Fibroblast of mammary gland (primary cell): ENCODE results near the gene MIF4GD.
"Not testable (repeated sequence)": the region's sequence is repeated elsewhere in the genome, so short reads cannot be mapped to it uniquely, and the experiment has no call there.

Source experiments
- DNase-seq: peaks from one replicate; pipeline ENCODE4 v3.0.0-alpha.2; 2010; ENCODE audit warnings: low read depth
- H3K4me3 ChIP-seq: 2 replicates; pipeline ENCODE4 v1.5.1; 2011; ENCODE audit warnings: low read depth, mild to moderate bottlenecking, low read length, moderate library complexity; ENCODE audit not compliant: control insufficient read depth
- CTCF ChIP-seq: conservative IDR thresholded peaks from 2 replicates; pipeline ENCODE4 v1.5.1; 2011; ENCODE audit warnings: low read depth, low read length, inconsistent platforms; ENCODE audit not compliant: control insufficient read depth, insufficient read depth

Gene MIF4GD

GRCh38 chr17:75300280-75300679 lies 29.2 kb upstream of the MIF4GD start:
- no peak for DNase-seq
- H3K4me3 ChIP-seq: no peak overlapping the region
- no peak for TF ChIP-seq CTCF

GRCh38 chr17:75295201-75296158 lies 24.4 kb upstream of the MIF4GD start:
- TF ChIP-seq CTCF: no peak

GRCh38 chr17:75292810-75293448 lies 21.9 kb upstream of the MIF4GD start:
- not testable (repeated sequence) for DNase-seq, H3K4me3 ChIP-seq

More at GRCh38 chr17:75295201-75296158, 24.4 kb upstream of the MIF4GD start:
- DNase-seq: no peak
- H3K4me3 ChIP-seq: no peak overlapping the region

- peak; percentile 23 for TF ChIP-seq CTCF
- H3K4me3 ChIP-seq: peak overlapping the region; percentile 89
- DNase-seq: peak; percentile 65
Measured at GRCh38 chr17:75289832-75290337, 18.9 kb upstream of the MIF4GD start.

- H3K4me3 ChIP-seq: peak within 1 kb of the TSS; percentile 89
- TF ChIP-seq CTCF: no peak
- DNase-seq: peak; percentile 98
Measured at GRCh38 chr17:75289115-75289831, 18.2 kb upstream of the MIF4GD start, which contains the start of gene SLC25A19. TSS of gene SLC25A19 (minus strand) at chr17:75289433. CDS start at chr17:75286764, 2,669 bp downstream.

GRCh38 chr17:75288770-75289114 lies 17.7 kb upstream of the MIF4GD start:
- no peak for TF ChIP-seq CTCF
- H3K4me3 ChIP-seq: peak overlapping the region; percentile 89
- no peak for DNase-seq
